Tibial artery (tissue), 4 donors: Measurements from ENCODE around the gene HTR4.

Experiments used
- DNase-seq, 2 donors: peaks; one replicate each; pipeline ENCODE4 v3.0.0-alpha.2; 2019
- H3K27ac ChIP-seq, 2 donors: fragments of 200-600 bp; sonication (generic) in 1 of 2; 1 replicate in 1 of 2; 2 replicates in 1 of 2; pipeline ENCODE4 v1.5.1; 2018 to 2019; ENCODE audit warnings: mild to moderate bottlenecking in 1 of 2
- H3K27me3 ChIP-seq, 2 donors: fragments of 200-600 bp; sonication (generic) in 1 of 2; one replicate each; pipeline versions ENCODE4 v1.5.1 to v1.6.0; 2016 to 2019
- H3K36me3 ChIP-seq, 3 donors: fragments of 200-600 bp; sonication (generic) in 2 of 3; one replicate each; pipeline ENCODE4 v1.5.1; 2016 to 2019; ENCODE audit warnings: mild to moderate bottlenecking in 2 of 3
- H3K4me1 ChIP-seq, 4 donors: fragments of 200-600 bp; sonication (generic) in 2 of 4; 1 replicate in 3 of 4; 2 replicates in 1 of 4; pipeline ENCODE4 v1.5.1; 2016 to 2019
- H3K4me3 ChIP-seq, 2 donors: fragments of 200-600 bp; sonication (generic) in 1 of 2; 1 replicate in 1 of 2; 2 replicates in 1 of 2; pipeline ENCODE4 v1.5.1; 2018 to 2019; ENCODE audit warnings: mild to moderate bottlenecking in 2 of 2
- H3K9me3 ChIP-seq, 3 donors: fragments of 200-600 bp; sonication (generic) in 1 of 3; one replicate each; pipeline ENCODE4 v1.5.1; 2016 to 2019
- intact Hi-C: fragments of 100-400 bp; cut with DNase I; formaldehyde crosslinking; loops from one replicate; pipeline ENCODE4 v1.15.0; 2023; ENCODE audit warnings: low total_unique reads
- TF ChIP-seq, protein P1 (sequence below), 2 experiments: fragments of 200-600 bp in 1 of 2; fragments of 450-650 bp in 1 of 2; IDR thresholded peaks; one replicate each; pipeline ENCODE4 v1.5.1; 2017 to 2019; ENCODE audit warnings: antibody characterized with exemption in 2 of 2, mild to moderate bottlenecking in 1 of 2, moderate library complexity in 1 of 2

Gene HTR4

DNA sequence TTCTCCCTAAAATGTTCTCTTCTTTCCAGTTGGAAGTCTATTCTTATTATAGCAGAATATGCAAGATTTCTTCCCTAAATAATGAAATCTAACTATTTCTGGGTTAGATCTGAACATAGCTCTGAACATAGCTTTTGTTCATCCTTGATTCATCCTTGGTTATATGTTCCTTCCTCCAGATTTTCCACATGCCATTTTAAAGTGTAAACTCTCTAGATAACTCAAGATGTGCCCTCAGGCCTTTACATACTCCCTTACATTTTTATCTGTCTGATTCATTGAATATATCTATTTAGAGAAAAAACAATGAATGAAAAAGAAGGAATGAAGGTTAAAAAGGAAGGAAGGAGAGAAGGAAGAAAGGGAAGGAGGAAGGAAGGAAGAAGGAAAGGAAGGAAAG lies 169.7 kb downstream of the HTR4 start:
- TF ChIP-seq, protein P1, sequence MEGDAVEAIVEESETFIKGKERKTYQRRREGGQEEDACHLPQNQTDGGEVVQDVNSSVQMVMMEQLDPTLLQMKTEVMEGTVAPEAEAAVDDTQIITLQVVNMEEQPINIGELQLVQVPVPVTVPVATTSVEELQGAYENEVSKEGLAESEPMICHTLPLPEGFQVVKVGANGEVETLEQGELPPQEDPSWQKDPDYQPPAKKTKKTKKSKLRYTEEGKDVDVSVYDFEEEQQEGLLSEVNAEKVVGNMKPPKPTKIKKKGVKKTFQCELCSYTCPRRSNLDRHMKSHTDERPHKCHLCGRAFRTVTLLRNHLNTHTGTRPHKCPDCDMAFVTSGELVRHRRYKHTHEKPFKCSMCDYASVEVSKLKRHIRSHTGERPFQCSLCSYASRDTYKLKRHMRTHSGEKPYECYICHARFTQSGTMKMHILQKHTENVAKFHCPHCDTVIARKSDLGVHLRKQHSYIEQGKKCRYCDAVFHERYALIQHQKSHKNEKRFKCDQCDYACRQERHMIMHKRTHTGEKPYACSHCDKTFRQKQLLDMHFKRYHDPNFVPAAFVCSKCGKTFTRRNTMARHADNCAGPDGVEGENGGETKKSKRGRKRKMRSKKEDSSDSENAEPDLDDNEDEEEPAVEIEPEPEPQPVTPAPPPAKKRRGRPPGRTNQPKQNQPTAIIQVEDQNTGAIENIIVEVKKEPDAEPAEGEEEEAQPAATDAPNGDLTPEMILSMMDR (IDR thresholded peaks at IDR 0.05) = no peak
- no peaks in the 10 kb centered on the region for H3K36me3 ChIP-seq
- no peaks in the 10 kb centered on the region for H3K4me1 ChIP-seq
- intact Hi-C loops = no loop called here
- H3K27ac ChIP-seq = no peak overlapping the region
- no peak for DNase-seq
- H3K4me3 ChIP-seq = no peak overlapping the region
- no peaks in the 10 kb centered on the region for H3K9me3 ChIP-seq
- no peaks in the 10 kb centered on the region for H3K27me3 ChIP-seq

DNA sequence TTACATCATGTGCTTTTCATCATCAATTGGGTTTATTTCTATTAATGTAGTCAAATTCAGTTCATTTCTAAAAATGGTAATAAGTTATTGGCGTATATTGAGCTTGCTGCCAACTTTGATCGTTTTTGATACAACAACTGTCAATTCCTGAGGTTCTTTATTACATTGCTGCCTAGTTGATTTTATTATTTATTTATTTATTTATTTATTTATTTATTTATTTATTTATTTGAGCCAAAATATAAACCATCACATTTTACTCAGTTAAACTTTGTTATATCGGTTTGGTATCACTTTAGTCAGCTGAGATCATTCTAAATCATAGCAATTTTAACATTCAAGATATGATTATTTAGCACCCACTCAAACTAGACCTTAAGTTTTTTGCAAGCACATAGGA lies 170.6 kb downstream of the HTR4 start:
- Histone ChIP-seq H3K9me3 (no peaks in the 10 kb centered on the region), H3K4me3 (no peak overlapping the region), H3K36me3 (no peaks in the 10 kb centered on the region), H3K27ac (no peak overlapping the region), H3K27me3 (no peaks in the 10 kb centered on the region), H3K4me1 (no peaks in the 10 kb centered on the region)
- intact Hi-C loops = no loop called here
- TF ChIP-seq, protein P1 (IDR thresholded peaks at IDR 0.05) = no peak
- no peak for DNase-seq

DNA sequence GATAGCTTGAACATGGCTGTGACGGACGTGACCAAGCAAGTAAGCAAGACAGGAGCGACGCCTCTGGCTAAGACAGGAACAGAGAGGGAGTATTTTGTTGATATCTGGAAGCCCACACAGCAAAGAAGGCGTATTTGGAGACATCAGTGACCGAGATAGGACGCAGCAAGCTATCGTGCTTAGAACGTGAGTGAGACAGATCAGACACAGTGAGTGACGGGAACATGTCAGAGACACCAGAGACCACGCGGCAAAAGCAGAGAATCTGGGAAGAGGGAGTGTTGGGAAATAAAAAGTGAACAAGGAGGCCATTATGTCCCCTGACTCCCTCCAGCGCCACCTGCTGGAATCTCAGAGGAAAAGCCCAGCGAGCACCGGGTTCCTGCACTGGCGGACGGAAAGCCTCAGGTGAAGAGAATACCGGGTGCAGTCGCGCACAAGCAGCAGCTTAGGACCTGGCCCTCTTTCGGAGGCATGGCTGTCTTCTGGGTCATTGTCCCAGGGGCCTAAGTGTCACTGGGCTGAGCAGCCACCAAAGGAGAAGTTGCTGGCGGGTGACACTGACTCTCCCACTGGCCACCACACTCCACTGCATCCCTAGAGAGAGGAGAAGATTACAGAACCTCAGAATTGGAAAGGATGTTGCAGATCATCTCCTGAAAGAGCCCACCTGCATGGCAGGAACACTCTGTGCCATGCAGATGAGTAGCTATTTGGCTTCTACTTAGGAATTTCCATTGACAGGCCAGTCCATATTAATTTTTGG lies 171.4 kb downstream of the HTR4 start:
- Histone ChIP-seq H3K27me3 (no peaks in the 10 kb centered on the region), H3K36me3 (no peaks in the 10 kb centered on the region), H3K4me3 (no peak overlapping the region), H3K27ac (no peak overlapping the region), H3K9me3 (no peaks in the 10 kb centered on the region), H3K4me1 (no peaks in the 10 kb centered on the region)
- TF ChIP-seq, protein P1 (IDR thresholded peaks at IDR 0.05) = peak; percentile 40 to 43
- intact Hi-C loops = no loop called here
- peak; percentile 30 to 73 for DNase-seq

DNA sequence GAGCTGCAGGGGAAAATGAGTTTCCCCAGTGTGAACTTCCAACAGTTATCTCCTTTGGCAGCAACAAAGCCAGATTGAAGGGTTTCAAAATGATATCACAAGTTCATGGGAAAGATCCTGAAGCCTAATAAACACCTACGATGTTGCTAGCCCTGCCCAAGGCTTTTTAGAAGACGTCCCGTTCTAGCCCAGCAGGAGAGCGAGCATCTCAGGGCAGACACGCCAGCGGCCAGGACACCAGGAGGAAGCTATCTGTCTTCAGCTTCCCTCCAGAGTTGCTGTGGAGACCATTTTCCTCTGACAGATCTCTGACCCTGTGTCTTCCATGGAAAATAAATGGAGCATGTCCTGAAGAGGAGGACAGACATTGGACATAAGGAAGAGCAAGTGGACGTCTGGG lies 172.1 kb downstream of the HTR4 start:
- H3K4me1 ChIP-seq = no peaks in the 10 kb centered on the region
- no peak overlapping the region for H3K27ac ChIP-seq
- H3K4me3 ChIP-seq = no peak overlapping the region
- H3K36me3 ChIP-seq = no peaks in the 10 kb centered on the region
- TF ChIP-seq, protein P1 (IDR thresholded peaks at IDR 0.05) = no peak
- no peak for DNase-seq
- intact Hi-C loops = no loop called here
- H3K9me3 ChIP-seq = no peaks in the 10 kb centered on the region
- H3K27me3 ChIP-seq = no peaks in the 10 kb centered on the region

DNA sequence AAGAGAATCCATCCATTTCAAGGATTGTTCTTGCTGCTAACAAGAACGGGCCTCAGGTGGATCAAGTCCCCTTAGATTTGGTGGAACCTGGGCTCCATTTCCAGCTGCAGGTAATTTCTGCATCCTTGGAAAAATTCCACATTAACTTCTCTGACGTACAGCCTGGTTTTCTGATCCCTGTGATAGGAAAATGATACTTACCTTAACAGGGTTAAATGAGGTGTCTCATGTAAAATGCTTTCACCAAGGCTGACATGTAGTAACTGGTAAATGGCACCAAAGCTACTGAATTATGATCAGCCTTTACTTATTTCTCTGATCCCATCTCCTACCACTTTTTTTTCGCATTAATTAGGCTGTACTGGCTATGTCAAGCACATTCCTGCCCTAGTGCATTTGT lies 176.9 kb downstream of the HTR4 start:
- TF ChIP-seq, protein P1 (IDR thresholded peaks at IDR 0.05) = no peak
- intact Hi-C loops = no loop called here
- H3K4me3 ChIP-seq = no peak overlapping the region
- H3K36me3 ChIP-seq = no peaks in the 10 kb centered on the region
- no peak overlapping the region for H3K27ac ChIP-seq
- H3K4me1 ChIP-seq = no peaks in the 10 kb centered on the region
- no peaks in the 10 kb centered on the region for H3K9me3 ChIP-seq
- no peak for DNase-seq
- H3K27me3 ChIP-seq = no peaks in the 10 kb centered on the region
